ENCODE data around the gene DCP2. TPM values are rescaled to one million over a fixed set of nuclear protein-coding genes. Genes with fewer than 3 reads are reported as not detected.
A peak's percentile ranks its signal among the peaks of the same experiment; 100 is the strongest.

DCP2 gene
- total RNA-seq, 1 donor from 2014 or later: 93.0 TPM

DNA sequence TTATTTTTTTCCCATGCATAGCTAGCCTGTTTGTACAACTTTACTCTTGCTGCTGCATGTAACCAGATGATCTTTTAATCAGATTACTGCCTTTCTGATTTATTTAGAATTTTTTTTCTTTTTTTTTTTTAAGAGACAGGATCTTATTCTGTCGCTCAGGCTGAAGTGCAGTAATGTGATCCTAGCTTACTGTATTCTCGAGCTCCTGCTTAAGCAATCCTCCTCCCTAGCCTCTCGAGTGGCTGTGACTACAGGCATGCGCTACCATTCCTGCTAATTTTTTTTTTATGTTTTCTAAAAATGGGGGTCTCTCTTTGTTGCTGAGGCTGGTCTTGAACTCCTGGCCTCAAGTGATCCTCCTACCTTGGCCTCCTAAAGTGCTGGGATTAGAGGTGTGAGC lies 9.6 kb downstream of the DCP2 start:
- H3K36me3 Mint-ChIP-seq (ENCODE audit: insufficient read depth): peaks cover 18% of the 10 kb centered on the region
- H3K9me3 Mint-ChIP-seq (ENCODE audit: low read depth): no peaks in the 10 kb centered on the region
- H3K27ac Mint-ChIP-seq: no peak overlapping the region
- no peak overlapping the region for H3K4me3 Mint-ChIP-seq (ENCODE audit: low read depth)
- DNase-seq (ENCODE audit: low spot score, unreplicated experiment): no peak
- peaks cover 7% of the 10 kb centered on the region for H3K4me1 Mint-ChIP-seq (ENCODE audit: low read depth)
- no peaks in the 10 kb centered on the region for H3K27me3 Mint-ChIP-seq
- TF ChIP-seq, protein P1, sequence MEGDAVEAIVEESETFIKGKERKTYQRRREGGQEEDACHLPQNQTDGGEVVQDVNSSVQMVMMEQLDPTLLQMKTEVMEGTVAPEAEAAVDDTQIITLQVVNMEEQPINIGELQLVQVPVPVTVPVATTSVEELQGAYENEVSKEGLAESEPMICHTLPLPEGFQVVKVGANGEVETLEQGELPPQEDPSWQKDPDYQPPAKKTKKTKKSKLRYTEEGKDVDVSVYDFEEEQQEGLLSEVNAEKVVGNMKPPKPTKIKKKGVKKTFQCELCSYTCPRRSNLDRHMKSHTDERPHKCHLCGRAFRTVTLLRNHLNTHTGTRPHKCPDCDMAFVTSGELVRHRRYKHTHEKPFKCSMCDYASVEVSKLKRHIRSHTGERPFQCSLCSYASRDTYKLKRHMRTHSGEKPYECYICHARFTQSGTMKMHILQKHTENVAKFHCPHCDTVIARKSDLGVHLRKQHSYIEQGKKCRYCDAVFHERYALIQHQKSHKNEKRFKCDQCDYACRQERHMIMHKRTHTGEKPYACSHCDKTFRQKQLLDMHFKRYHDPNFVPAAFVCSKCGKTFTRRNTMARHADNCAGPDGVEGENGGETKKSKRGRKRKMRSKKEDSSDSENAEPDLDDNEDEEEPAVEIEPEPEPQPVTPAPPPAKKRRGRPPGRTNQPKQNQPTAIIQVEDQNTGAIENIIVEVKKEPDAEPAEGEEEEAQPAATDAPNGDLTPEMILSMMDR (IDR thresholded peaks at IDR 0.05; ENCODE audit: unreplicated experiment): no peak

DNA sequence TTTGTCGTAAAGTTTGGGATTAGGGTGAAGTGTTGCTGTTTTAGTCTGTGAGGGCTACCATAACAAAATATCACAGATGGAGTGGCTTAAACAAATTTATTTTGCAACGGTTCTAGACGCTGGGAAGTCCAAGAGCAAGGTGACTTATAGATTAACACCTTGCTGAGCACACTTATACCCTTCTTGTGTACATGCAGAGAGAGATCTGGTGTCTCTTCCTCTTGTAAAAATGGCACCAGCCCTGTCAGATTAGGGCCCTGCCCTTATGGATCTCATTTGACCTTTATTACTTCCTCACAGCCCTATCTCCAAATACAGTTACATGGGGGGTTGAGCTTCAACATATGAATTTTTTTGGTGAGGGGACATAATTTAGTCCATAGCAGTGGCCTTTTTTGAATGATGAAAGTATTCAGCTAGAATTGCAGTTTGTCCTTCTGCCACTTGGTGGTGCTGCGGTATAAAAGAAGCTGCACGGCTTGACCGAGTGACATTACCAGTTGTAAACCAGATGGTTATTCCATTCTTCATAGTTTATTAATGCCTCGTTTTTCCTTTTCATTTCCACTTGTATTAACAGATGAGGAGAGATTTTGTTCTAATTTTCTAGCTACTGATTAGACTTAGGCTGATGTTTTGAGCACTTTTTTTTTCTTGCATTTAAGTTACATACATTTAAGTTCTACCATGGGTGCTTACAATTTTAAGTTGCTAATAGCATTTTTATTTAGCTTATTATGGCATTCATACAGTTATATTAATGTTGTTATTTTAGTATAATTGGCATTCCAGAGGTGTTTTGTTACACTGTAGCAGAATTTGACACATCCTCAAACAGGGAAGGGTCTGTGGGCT lies 19.4 kb downstream of the DCP2 start:
- H3K4me1 Mint-ChIP-seq (ENCODE audit: low read depth): peaks cover 5% of the 10 kb centered on the region
- peaks cover 4% of the 10 kb centered on the region for H3K36me3 Mint-ChIP-seq (ENCODE audit: insufficient read depth)
- H3K9me3 Mint-ChIP-seq (ENCODE audit: low read depth): no peaks in the 10 kb centered on the region
- H3K27ac Mint-ChIP-seq: no peak overlapping the region
- DNase-seq (ENCODE audit: low spot score, unreplicated experiment): peak; percentile 53
- H3K4me3 Mint-ChIP-seq (ENCODE audit: low read depth): no peak overlapping the region
- TF ChIP-seq, protein P1 (IDR thresholded peaks at IDR 0.05; ENCODE audit: unreplicated experiment): peak; percentile 88
- H3K27me3 Mint-ChIP-seq: no peaks in the 10 kb centered on the region

DNA sequence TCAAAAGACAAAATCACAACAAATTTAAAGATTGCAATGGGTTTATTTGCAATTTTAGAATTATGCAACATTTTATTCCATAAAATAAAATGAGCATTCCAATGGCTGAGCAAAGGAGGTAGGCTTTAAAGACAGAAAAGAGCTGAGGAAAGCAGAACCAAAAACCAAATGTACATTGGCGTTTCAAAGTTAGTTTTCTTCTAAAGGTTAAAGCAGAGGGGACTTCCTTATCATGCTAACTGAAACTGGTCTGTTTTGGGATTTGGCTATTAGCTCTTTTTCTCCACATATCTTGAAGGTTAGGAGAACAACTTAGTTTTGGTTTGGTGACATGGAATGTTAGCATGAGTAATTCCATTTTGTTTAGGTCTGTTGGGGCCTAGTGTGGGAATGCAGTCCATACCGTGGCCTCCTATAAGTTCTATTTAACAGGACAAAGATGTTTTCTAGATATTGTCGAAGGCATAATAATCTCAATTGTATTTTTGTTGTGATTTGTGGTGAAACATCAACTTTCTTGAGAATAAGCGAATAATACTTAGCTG lies 20.3 kb downstream of the DCP2 start:
- TF ChIP-seq, protein P1 (IDR thresholded peaks at IDR 0.05; ENCODE audit: unreplicated experiment): no peak
- peaks cover 10% of the 10 kb centered on the region for H3K36me3 Mint-ChIP-seq (ENCODE audit: insufficient read depth)
- no peaks in the 10 kb centered on the region for H3K27me3 Mint-ChIP-seq
- peaks cover 5% of the 10 kb centered on the region for H3K4me1 Mint-ChIP-seq (ENCODE audit: low read depth)
- H3K27ac Mint-ChIP-seq: no peak overlapping the region
- H3K9me3 Mint-ChIP-seq (ENCODE audit: low read depth): no peaks in the 10 kb centered on the region
- H3K4me3 Mint-ChIP-seq (ENCODE audit: low read depth): no peak overlapping the region
- no peak for DNase-seq (ENCODE audit: low spot score, unreplicated experiment)

DNA sequence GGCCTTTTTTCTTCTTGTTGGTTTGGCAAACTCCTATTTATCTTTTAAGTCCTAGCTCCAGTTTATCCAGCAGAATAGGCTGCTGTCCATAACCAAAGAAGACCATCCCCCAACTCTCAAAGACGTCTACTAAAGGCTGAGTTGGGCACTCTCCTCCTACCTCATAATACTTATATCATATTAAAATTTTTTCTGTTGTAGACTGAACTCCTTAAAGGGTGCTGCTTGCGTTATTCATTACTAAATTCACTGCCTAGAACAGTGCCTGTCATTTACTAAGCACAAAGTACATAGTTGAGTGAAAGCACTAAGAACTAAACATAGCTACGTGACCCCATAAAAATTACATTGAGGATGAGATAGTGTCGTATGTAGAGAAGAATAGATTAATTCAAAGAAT lies 21.7 kb downstream of the DCP2 start:
- no peaks in the 10 kb centered on the region for H3K9me3 Mint-ChIP-seq (ENCODE audit: low read depth)
- no peak for DNase-seq (ENCODE audit: low spot score, unreplicated experiment)
- H3K4me3 Mint-ChIP-seq (ENCODE audit: low read depth): no peak overlapping the region
- H3K27ac Mint-ChIP-seq: no peak overlapping the region
- peaks cover 5% of the 10 kb centered on the region for H3K4me1 Mint-ChIP-seq (ENCODE audit: low read depth)
- no peaks in the 10 kb centered on the region for H3K27me3 Mint-ChIP-seq
- H3K36me3 Mint-ChIP-seq (ENCODE audit: insufficient read depth): peaks cover 12% of the 10 kb centered on the region
- TF ChIP-seq, protein P1 (IDR thresholded peaks at IDR 0.05; ENCODE audit: unreplicated experiment): no peak

DNA sequence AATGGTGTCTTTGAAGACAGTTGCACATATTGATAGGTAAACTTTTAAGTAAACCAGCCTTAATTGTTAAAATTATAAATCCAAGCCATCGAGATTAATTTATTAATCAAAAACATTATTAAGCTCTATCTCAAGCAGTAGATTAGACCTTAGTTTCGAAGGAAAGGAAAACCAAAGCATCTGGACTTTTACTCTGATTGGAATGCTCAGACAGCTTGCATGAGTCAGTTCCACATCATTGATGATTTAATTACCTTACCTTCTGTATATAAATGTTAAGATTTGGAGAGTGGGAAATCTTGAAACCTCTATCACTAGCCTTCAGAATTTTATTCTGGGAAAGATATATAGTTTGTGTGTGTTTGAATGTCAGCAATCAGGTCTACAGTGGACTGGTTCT lies 23.9 kb downstream of the DCP2 start:
- Mint-ChIP-seq H3K4me3 (ENCODE audit: low read depth) (no peak overlapping the region), H3K9me3 (ENCODE audit: low read depth) (no peaks in the 10 kb centered on the region), H3K27ac (no peak overlapping the region), H3K36me3 (ENCODE audit: insufficient read depth) (peaks cover 15% of the 10 kb centered on the region), H3K4me1 (ENCODE audit: low read depth) (peaks cover 5% of the 10 kb centered on the region), H3K27me3 (no peaks in the 10 kb centered on the region)
- DNase-seq (ENCODE audit: low spot score, unreplicated experiment): no peak
- TF ChIP-seq, protein P1 (IDR thresholded peaks at IDR 0.05; ENCODE audit: unreplicated experiment): no peak
